Measurements from ENCODE around the gene NDFIP1. TPM values are rescaled to one million over a fixed set of nuclear protein-coding genes. Genes with fewer than 3 reads are reported as not detected.
A peak's percentile ranks its signal among the peaks of the same experiment; 100 is the strongest.

The NDFIP1 gene
- total RNA-seq, 6 experiments from 2014 or later, result 57.7 to 69.9 (median 63.0) TPM

GRCh38 chr5:142107036-142107735 lies 1.4 kb upstream of the NDFIP1 start:
- DNase-seq, result no peak
- no peak overlapping the region for H3K27ac Mint-ChIP-seq
- no peak overlapping the region for H3K4me3 Mint-ChIP-seq
- H3K4me1 Mint-ChIP-seq (ENCODE audit: low read depth), result peaks cover 24% of the 10 kb centered on the region
- no peaks in the 10 kb centered on the region; the same call in 1 of the 2 replicates for H3K27me3 Mint-ChIP-seq (ENCODE audit: insufficient read depth)
- no peaks in the 10 kb centered on the region for H3K9me3 Mint-ChIP-seq
- no peak for TF ChIP-seq CTCF (IDR thresholded peaks at IDR 0.05)
- H3K36me3 Mint-ChIP-seq (ENCODE audit: low read depth), result no peaks in the 10 kb centered on the region

GRCh38 chr5:142107736-142108431 lies 695 bp upstream of the NDFIP1 start:
- Mint-ChIP-seq H3K4me3 (peak overlapping the region; percentile 79), H3K9me3 (no peaks in the 10 kb centered on the region)

GRCh38 chr5:142109331-142110045 lies 909 bp downstream of the NDFIP1 start:
- no peak for TF ChIP-seq CTCF (IDR thresholded peaks at IDR 0.05)
- Mint-ChIP-seq H3K4me3 (peak overlapping the region; percentile 97), H3K4me1 (ENCODE audit: low read depth) (peaks cover 33% of the 10 kb centered on the region), H3K27me3 (ENCODE audit: insufficient read depth) (no peaks in the 10 kb centered on the region; the same call in 1 of the 2 replicates), H3K27ac (peak overlapping the region; percentile 88), H3K36me3 (ENCODE audit: low read depth) (peaks cover 5% of the 10 kb centered on the region), H3K9me3 (no peaks in the 10 kb centered on the region)
- DNase-seq, result peak; percentile 22

More at GRCh38 chr5:142107736-142108431, 695 bp upstream of the NDFIP1 start:
- no peak for DNase-seq
- H3K27me3 Mint-ChIP-seq (ENCODE audit: insufficient read depth), result no peaks in the 10 kb centered on the region; the same call in 1 of the 2 replicates
- H3K36me3 Mint-ChIP-seq (ENCODE audit: low read depth), result peaks cover 3% of the 10 kb centered on the region
- peaks cover 27% of the 10 kb centered on the region for H3K4me1 Mint-ChIP-seq (ENCODE audit: low read depth)
- no peak for TF ChIP-seq CTCF (IDR thresholded peaks at IDR 0.05)
- H3K27ac Mint-ChIP-seq, result peak overlapping the region; percentile 84

- peak; percentile 34 for TF ChIP-seq CTCF (IDR thresholded peaks at IDR 0.05)
- Mint-ChIP-seq H3K4me1 (ENCODE audit: low read depth) (peaks cover 33% of the 10 kb centered on the region), H3K4me3 (peak overlapping the region; percentile 97), H3K9me3 (no peaks in the 10 kb centered on the region), H3K36me3 (ENCODE audit: low read depth) (peaks cover 5% of the 10 kb centered on the region), H3K27ac (peak overlapping the region; percentile 88), H3K27me3 (ENCODE audit: insufficient read depth) (no peaks in the 10 kb centered on the region)
- DNase-seq, result peak; percentile 20
These were observed 1.5 kb downstream of the NDFIP1 start for GRCh38 chr5:142110046-142110531.

- Mint-ChIP-seq H3K4me1 (ENCODE audit: low read depth) (peaks cover 41% of the 10 kb centered on the region), H3K4me3 (peak overlapping the region; percentile 97), H3K27me3 (ENCODE audit: insufficient read depth) (no peaks in the 10 kb centered on the region), H3K36me3 (ENCODE audit: low read depth) (peaks cover 5% of the 10 kb centered on the region), H3K27ac (0 out of 2 replicates have a peak overlapping the region, but pooled peaks have one; percentile 21), H3K9me3 (no peaks in the 10 kb centered on the region)
- DNase-seq, result no peak
- TF ChIP-seq CTCF (IDR thresholded peaks at IDR 0.05), result no peak
These were observed 2.6 kb downstream of the NDFIP1 start for GRCh38 chr5:142110988-142111687.
